Neural cell (in vitro differentiated cells): Measurements from ENCODE around the gene ADCY5.

Experiments used
- POLR2AphosphoS5 ChIP-seq: IDR thresholded peaks from 2 replicates; pipeline ENCODE4 v1.6.1; 2012
- RAD21 ChIP-seq: fragments of 450-650 bp; conservative IDR thresholded peaks from 2 replicates; pipeline ENCODE4 v1.6.1; 2014; ENCODE audit warnings: antibody characterized with exemption, mild to moderate bottlenecking, moderate library complexity
- TAF1 ChIP-seq: IDR thresholded peaks from 2 replicates; pipeline ENCODE4 v1.6.1; 2012; ENCODE audit warnings: low read depth
- TF ChIP-seq, protein P1 (sequence below): fragments of 450-650 bp; IDR thresholded peaks from 2 replicates; pipeline ENCODE4 v1.5.1; 2014; ENCODE audit warnings: antibody characterized with exemption, mild to moderate bottlenecking, moderate library complexity; ENCODE audit not compliant: poor library complexity, severe bottlenecking

DNA sequence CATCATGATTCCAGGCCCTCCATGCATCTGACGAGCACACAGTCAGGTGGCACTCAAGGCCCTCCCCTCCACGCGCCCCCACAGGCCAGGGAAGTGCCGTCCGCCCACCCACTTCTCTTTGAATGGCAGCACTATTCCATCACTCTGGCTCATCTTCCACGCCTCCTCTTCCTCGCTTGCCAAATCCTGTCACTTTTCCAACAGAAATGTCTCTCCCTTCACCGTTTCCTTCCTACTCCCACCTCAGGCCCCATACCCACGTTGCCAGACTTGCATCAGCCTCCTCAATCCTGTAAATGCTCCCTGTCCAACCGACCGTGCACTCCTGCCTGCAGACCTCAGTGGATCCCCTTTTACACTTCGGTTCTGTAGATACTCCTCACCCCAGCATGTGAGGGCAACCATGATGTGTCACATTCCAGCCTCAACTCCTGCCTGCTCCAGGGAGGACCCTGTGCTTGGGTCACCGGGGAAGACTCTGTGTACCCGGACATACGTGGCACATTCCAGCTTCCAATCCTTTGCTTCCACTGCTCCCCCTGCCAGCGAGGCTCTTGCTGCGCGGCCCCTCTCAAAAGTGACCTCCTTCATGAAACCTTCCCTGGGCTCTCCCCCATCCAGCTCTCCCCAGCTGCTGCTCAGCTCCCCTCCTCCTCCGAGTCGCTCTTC, 29.6 kb downstream of the ADCY5 start:
- TF ChIP-seq POLR2AphosphoS5 (no peak), RAD21 (no peak), TAF1 (no peak)
- TF ChIP-seq, protein P1, sequence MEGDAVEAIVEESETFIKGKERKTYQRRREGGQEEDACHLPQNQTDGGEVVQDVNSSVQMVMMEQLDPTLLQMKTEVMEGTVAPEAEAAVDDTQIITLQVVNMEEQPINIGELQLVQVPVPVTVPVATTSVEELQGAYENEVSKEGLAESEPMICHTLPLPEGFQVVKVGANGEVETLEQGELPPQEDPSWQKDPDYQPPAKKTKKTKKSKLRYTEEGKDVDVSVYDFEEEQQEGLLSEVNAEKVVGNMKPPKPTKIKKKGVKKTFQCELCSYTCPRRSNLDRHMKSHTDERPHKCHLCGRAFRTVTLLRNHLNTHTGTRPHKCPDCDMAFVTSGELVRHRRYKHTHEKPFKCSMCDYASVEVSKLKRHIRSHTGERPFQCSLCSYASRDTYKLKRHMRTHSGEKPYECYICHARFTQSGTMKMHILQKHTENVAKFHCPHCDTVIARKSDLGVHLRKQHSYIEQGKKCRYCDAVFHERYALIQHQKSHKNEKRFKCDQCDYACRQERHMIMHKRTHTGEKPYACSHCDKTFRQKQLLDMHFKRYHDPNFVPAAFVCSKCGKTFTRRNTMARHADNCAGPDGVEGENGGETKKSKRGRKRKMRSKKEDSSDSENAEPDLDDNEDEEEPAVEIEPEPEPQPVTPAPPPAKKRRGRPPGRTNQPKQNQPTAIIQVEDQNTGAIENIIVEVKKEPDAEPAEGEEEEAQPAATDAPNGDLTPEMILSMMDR: no peak
